A549 (cell line): ENCODE data around the gene PLPP4.

ENCODE experiments used
- CTCF ChIP-seq: fragments of >200 bp; sonication (Bioruptor Twin); formaldehyde crosslinking; IDR thresholded peaks from 3 replicates; pipeline ENCODE4 v1.5.1; 2016
- EHMT2 ChIP-seq: fragments of 200-600 bp; sonication (generic); IDR thresholded peaks from 2 replicates; pipeline ENCODE4 v1.6.1; 2016; ENCODE audit warnings: antibody characterized with exemption, low read depth, mild to moderate bottlenecking, moderate library complexity
- EP300 ChIP-seq, 2 experiments: fragments of >200 bp; sonication (Bioruptor Twin); formaldehyde crosslinking; IDR thresholded peaks; 2 replicates in 1 of 2; 3 replicates in 1 of 2; pipeline ENCODE4 v1.6.1; 2016 to 2017
- MAZ ChIP-seq: fragments of 150-350 bp; IDR thresholded peaks from 2 replicates; pipeline ENCODE4 v1.6.1; 2014; ENCODE audit warnings: antibody characterized with exemption, low read depth, low read length, borderline replicate concordance
- NPAS2 ChIP-seq: fragments of 250-450 bp; sonication (Bioruptor Pico); IDR thresholded peaks from 2 replicates; pipeline ENCODE4 v1.8.0; 2022; ENCODE audit warnings: mild to moderate bottlenecking, moderate library complexity, borderline replicate concordance
- POLR2A ChIP-seq: IDR thresholded peaks from 2 replicates; pipeline ENCODE4 v1.6.1; 2012; ENCODE audit warnings: mild to moderate bottlenecking, low read length
- RARB ChIP-seq: fragments of 250-450 bp; sonication (Bioruptor Pico); IDR thresholded peaks from 2 replicates; pipeline ENCODE4 v1.8.0; 2021; ENCODE audit warnings: mild to moderate bottlenecking, moderate library complexity
- RCOR1 ChIP-seq: fragments of 150-350 bp; IDR thresholded peaks from 2 replicates; pipeline ENCODE4 v1.6.1; 2014; ENCODE audit warnings: antibody characterized with exemption, low read length, low read depth
- TF ChIP-seq, protein P1 (sequence below): IDR thresholded peaks from 2 replicates; pipeline ENCODE4 v1.6.1; 2012

DNA sequence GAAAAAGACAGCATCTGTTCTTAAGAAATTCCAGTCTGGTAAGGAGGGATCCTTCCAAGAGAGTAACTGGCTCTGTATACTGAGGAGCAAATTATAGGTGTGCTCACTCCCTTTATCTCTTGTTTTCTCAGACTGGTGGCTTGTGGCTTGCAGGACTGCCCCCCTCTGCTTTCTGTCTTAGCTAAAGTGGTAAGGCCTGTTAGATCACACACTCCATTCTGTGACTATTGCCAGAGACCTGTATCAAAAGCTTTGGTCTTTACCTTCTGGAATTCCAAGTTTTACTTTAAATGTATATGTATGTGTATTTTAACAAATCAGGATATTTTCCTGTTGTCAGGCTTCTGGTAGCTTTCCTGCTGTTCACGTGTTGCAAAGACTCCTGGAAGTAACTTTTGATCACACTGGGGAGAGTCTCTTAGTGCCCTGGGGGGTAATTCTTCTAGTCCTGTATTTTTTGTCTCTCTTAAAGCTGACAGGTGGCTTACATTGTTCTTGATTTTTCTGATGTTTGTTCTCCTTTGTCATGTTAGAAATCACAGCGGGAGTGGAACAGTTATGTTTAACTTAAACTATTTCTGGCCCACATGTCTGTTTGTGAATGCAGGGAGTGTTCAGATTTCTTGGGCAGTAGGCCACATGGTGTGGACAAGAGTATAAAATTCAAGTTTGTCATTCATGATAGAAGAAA, 99.0 kb downstream of the PLPP4 start:
- TF ChIP-seq CTCF (no peak), POLR2A (no peak), NPAS2 (CRISPR knock-in tag) (no peak), RCOR1 (no peak), EHMT2 (no peak), MAZ (no peak), RARB (CRISPR knock-in tag) (no peak), EP300 (IDR thresholded peaks at IDR 0.05) (no peak)
- TF ChIP-seq, protein P1, sequence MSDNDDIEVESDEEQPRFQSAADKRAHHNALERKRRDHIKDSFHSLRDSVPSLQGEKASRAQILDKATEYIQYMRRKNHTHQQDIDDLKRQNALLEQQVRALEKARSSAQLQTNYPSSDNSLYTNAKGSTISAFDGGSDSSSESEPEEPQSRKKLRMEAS = no peak
